Subcutaneous abdominal adipose tissue (tissue), 5 donors: ENCODE measurements around the gene CMIP.
"Not testable (repeated sequence)": the region's sequence is repeated elsewhere in the genome, so short reads cannot be mapped to it uniquely, and the experiment has no call there.

ENCODE experiments used
- H3K27ac ChIP-seq: one replicate; pipeline ENCODE4 v1.7.0; 2013; ENCODE audit warnings: low read depth, mild to moderate bottlenecking, inconsistent platforms, low read length, moderate library complexity
- H3K27me3 ChIP-seq, 5 donors: one replicate each; pipeline ENCODE4 v1.7.0; 2013; ENCODE audit warnings: low read length in 5 of 5, inconsistent platforms in 1 of 5; ENCODE audit not compliant: control insufficient read depth in 5 of 5, insufficient read depth in 4 of 5
- H3K36me3 ChIP-seq, 5 donors: one replicate each; pipeline ENCODE4 v1.7.0; 2013; ENCODE audit warnings: low read length in 5 of 5; ENCODE audit not compliant: control insufficient read depth in 5 of 5, insufficient read depth in 5 of 5
- H3K4me1 ChIP-seq, 5 donors: one replicate each; pipeline ENCODE4 v1.7.0; 2013; ENCODE audit warnings: low read length in 5 of 5, mild to moderate bottlenecking in 3 of 5, moderate library complexity in 1 of 5; ENCODE audit not compliant: control insufficient read depth in 5 of 5, insufficient read depth in 5 of 5
- H3K4me3 ChIP-seq, 5 donors: one replicate each; pipeline ENCODE4 v1.7.0; 2013; ENCODE audit warnings: low read length in 5 of 5, low read depth in 1 of 5
- H3K9ac ChIP-seq, 5 donors: one replicate each; pipeline ENCODE4 v1.7.0; 2013; ENCODE audit warnings: low read length in 5 of 5, mild to moderate bottlenecking in 4 of 5, moderate library complexity in 3 of 5
- H3K9me3 ChIP-seq, 5 donors: one replicate each; pipeline ENCODE4 v1.7.0; 2013; ENCODE audit warnings: low read length in 5 of 5; ENCODE audit not compliant: control insufficient read depth in 5 of 5
- donor health status: healthy.
- donor health status: healthy.
- donor health status: healthy.
- donor health status: healthy.
- donor health status: healthy.

The CMIP gene

DNA sequence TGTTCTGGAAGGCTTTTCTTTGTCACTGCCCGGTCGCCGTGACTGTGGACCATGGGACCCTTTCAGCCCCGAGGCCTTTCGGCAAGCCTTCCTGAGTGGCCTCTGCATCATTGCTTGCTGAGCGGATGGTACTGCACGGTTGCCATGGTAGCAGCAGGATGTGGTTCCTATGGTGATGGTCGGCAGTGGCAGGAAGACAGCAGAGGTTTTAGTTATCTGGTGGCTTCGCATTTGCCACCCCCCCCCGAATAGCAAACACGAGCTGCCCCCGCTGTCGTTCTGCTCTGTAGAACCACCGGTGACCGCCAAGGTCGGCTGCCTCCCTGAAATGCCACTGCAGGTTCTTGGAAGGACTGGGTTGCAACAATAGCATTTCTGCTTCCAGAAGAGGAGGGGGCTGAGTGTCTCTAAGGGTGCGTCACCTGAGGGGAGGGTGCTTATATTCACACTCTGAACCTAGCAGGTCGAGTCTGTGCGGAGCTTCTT, 76.6 kb downstream of the CMIP start:
- no peak overlapping the region for H3K4me3 ChIP-seq
- peak overlapping the region; percentile 35 for H3K27ac ChIP-seq
- H3K4me1 ChIP-seq = peaks cover 5 to 51% (median 38%) of the 10 kb centered on the region in 5 donors
- H3K36me3 ChIP-seq = peaks cover 0 to 7% (median 0%) of the 10 kb centered on the region in 5 donors
- H3K27me3 ChIP-seq = no peaks in the 10 kb centered on the region
- H3K9ac ChIP-seq = no peak overlapping the region
- H3K9me3 ChIP-seq = no peaks in the 10 kb centered on the region

- peaks cover 0 to 7% (median 0%) of the 10 kb centered on the region in 5 donors for H3K36me3 ChIP-seq
- H3K9ac ChIP-seq = no peak overlapping the region
- H3K27me3 ChIP-seq = no peaks in the 10 kb centered on the region
- H3K4me3 ChIP-seq = no peak overlapping the region
- no peak overlapping the region for H3K27ac ChIP-seq
- peaks cover 5 to 54% (median 38%) of the 10 kb centered on the region in 5 donors for H3K4me1 ChIP-seq
- H3K9me3 ChIP-seq = no peaks in the 10 kb centered on the region
These were observed 77.6 kb downstream of the CMIP start for GRCh38 chr16:81522108-81522701.

- Histone ChIP-seq H3K27ac (peak overlapping the region; percentile 17), H3K4me1 (peaks cover under 1 to 56% (median 38%) of the 10 kb centered on the region in 5 donors)
- not testable (repeated sequence) for H3K27me3 ChIP-seq, H3K9ac ChIP-seq, H3K36me3 ChIP-seq, H3K9me3 ChIP-seq, H3K4me3 ChIP-seq
These were observed 78.2 kb downstream of the CMIP start for GRCh38 chr16:81522851-81523250.

GRCh38 chr16:81523387-81524115, 78.9 kb downstream of the CMIP start:
- Histone ChIP-seq H3K27ac (peak overlapping the region; percentile 17), H3K4me3 (no peak overlapping the region), H3K9ac (no peak overlapping the region), H3K27me3 (no peaks in the 10 kb centered on the region), H3K36me3 (peaks cover 0 to 7% (median 0%) of the 10 kb centered on the region in 5 donors), H3K9me3 (no peaks in the 10 kb centered on the region), H3K4me1 (peaks cover 0 to 50% (median 31%) of the 10 kb centered on the region in 5 donors)

DNA sequence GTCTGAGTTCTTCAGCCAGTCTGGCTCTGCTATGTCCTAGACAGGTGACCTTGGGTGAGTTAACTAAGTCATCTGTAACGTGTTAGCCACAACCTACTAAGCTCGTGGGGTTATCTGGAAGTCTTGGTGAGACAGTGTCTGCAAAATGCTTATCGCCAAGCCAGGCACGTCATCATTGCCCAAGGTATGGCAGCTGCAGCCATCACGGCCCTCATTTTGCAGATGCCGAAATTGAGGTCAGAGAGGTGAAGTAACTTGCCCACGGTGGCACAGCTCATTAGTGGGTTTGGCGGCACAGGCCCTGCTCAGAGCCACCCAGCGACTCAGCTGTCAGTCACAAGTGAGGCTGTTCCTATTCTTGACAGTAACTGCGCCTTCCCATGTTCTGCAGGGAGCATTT, 79.8 kb downstream of the CMIP start:
- peaks cover 0 to 7% (median 0%) of the 10 kb centered on the region in 5 donors for H3K36me3 ChIP-seq
- H3K9ac ChIP-seq = no peak overlapping the region
- H3K4me1 ChIP-seq = peaks cover 0 to 45% (median 30%) of the 10 kb centered on the region in 5 donors
- H3K27ac ChIP-seq = no peak overlapping the region
- no peaks in the 10 kb centered on the region for H3K27me3 ChIP-seq
- H3K9me3 ChIP-seq = no peaks in the 10 kb centered on the region
- no peak overlapping the region for H3K4me3 ChIP-seq

GRCh38 chr16:81524885-81525284, 80.3 kb downstream of the CMIP start:
- not testable (repeated sequence) for H3K36me3 ChIP-seq, H3K4me3 ChIP-seq, H3K27ac ChIP-seq, H3K9ac ChIP-seq, H3K27me3 ChIP-seq, H3K9me3 ChIP-seq
- H3K4me1 ChIP-seq = peaks cover 0 to 40% (median 28%) of the 10 kb centered on the region in 5 donors

GRCh38 chr16:81526199-81526598, 81.6 kb downstream of the CMIP start:
- H3K27me3 ChIP-seq = no peaks in the 10 kb centered on the region
- peaks cover 0 to 38% (median 22%) of the 10 kb centered on the region in 5 donors for H3K4me1 ChIP-seq
- peak overlapping the region in 1 of 5 donors; percentile 42 for H3K9ac ChIP-seq
- peaks cover 0 to 7% (median 0%) of the 10 kb centered on the region in 5 donors for H3K36me3 ChIP-seq
- H3K27ac ChIP-seq = peak overlapping the region; percentile 69
- no peak overlapping the region for H3K4me3 ChIP-seq
- peaks cover 0 to 2% (median 0%) of the 10 kb centered on the region in 5 donors for H3K9me3 ChIP-seq

DNA sequence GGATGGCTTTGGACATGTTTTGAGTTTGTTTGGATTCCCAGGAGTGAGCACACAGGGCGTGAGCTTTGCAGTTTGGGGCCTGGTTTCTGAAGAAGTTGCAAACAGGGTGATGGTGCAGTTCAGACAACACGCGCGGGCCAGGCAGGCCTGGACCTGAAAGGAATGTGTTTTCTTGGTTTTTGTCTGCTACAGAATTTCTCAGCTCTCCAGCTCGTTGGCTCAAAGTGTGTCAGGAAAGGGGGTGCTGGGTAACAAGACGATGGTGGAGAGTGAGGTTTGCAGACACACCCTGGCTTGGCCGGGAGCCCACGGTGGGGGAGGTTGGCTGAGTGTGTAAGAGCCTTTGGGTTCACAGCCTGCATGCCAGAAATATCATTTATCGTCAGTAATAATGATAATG, 82.3 kb downstream of the CMIP start:
- H3K9me3 ChIP-seq = peaks cover 0 to 2% (median 0%) of the 10 kb centered on the region in 5 donors
- H3K27ac ChIP-seq = peak overlapping the region; percentile 69
- peaks cover 0 to 39% (median 27%) of the 10 kb centered on the region in 5 donors for H3K4me1 ChIP-seq
- H3K9ac ChIP-seq = peak overlapping the region in 2 of 5 donors; percentile 34 to 42
- H3K36me3 ChIP-seq = peaks cover 0 to 7% (median 0%) of the 10 kb centered on the region in 5 donors
- no peaks in the 10 kb centered on the region for H3K27me3 ChIP-seq
- no peak overlapping the region for H3K4me3 ChIP-seq

DNA sequence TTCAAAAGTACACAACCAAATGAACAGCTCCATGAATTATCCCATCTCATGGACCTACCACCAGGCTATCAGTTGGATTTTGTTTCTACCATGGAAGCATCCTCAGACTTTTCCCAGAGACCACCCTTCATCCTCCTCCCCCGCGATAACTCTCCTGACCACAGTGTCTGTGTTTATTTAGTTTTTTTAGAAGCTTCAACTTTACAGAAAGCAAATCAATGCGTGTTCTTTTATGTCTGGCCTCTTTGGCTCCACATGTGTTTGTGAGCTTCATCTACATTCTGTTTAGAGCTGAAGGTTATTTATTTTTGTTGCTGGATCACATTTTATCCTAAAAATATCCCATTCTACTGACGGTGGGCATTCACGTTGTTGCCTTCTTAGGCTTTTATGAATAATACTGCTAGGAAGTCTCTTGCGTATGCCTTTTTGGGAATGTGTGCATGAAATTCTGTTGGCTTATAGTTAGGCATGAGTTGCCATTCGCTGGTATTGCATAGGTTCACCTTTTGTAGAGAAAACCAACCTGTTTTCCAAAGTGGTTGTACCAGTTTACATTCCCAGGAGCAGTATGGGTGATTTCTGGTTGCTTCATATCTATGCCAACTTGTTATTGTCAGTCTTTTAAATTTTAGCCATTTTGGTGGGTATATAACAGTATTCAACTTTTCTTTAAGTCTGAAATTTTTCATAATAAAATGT, 83.0 kb downstream of the CMIP start:
- Histone ChIP-seq H3K36me3 (peaks cover 0 to 7% (median 0%) of the 10 kb centered on the region in 5 donors), H3K27me3 (no peaks in the 10 kb centered on the region), H3K4me3 (no peak overlapping the region), H3K4me1 (peaks cover 0 to 37% (median 29%) of the 10 kb centered on the region in 5 donors), H3K27ac (peak overlapping the region; percentile 69), H3K9ac (peak overlapping the region in 1 of 5 donors; percentile 34), H3K9me3 (peaks cover 0 to 2% (median 0%) of the 10 kb centered on the region in 5 donors)
